Mesangial cell (primary cell): ENCODE measurements around the gene PCNT. TPM values are rescaled to one million over a fixed set of nuclear protein-coding genes. Genes with fewer than 3 reads are reported as not detected.

Experiments used
- total RNA-seq: library from RNA; depleted of rRNA; stranded (reverse); fragments of >200 nt; gene quantifications from 2 replicates; pipeline ENCODE4 v1.2.3, GENCODE V29; 2015

The PCNT gene
- 18.5 and 24.0 TPM in 2 replicates for total RNA-seq

GRCh38 chr21:46323710-46324389 lies at the start of gene PCNT, which contains the start of gene C21orf58:
Gene PCNT, plus strand, starts transcription at chr21:46324156. Its CDS starts 73 bp downstream, at chr21:46324229.
Gene C21orf58, minus strand, starts transcription at chr21:46323870. Its CDS starts 1,132 bp downstream, at chr21:46322738.

GRCh38 chr21:46285206-46285661 lies 38.7 kb upstream of the PCNT start, which contains the start of gene MCM3AP:
Gene MCM3AP, minus strand, starts transcription at chr21:46285611. Its CDS starts 325 bp downstream, at chr21:46285286.

GRCh38 chr21:46285761-46286647 lies 38.0 kb upstream of the PCNT start, which contains the start of gene YBEY:
Gene YBEY, plus strand, starts transcription at chr21:46286342. Its CDS starts 572 bp downstream, at chr21:46286914.

GRCh38 chr21:46458315-46459023 lies 134.5 kb downstream of the PCNT start, which contains the start of gene DIP2A:
Gene DIP2A, plus strand, starts transcription at chr21:46458891. Its CDS starts 241 bp downstream, at chr21:46459132.

Other genes with a start within 250 kb of the PCNT start
- gene COL6A2, start 226.0 kb upstream of the PCNT start, total RNA-seq, result 187 and 256 TPM in 2 replicates
- not detected in 2 replicates for gene FTCD, start 168.6 kb upstream of the PCNT start, total RNA-seq
- gene SPATC1L, start 139.7 kb upstream of the PCNT start, total RNA-seq, result 20.7 TPM in 1 of 2 replicates, not detected in the other
- gene LSS, start 95.4 kb upstream of the PCNT start, total RNA-seq, result 66.0 and 103 TPM in 2 replicates
- gene MCM3AP, start 38.5 kb upstream of the PCNT start, total RNA-seq, result 56.5 and 60.6 TPM in 2 replicates
- 11.1 and 21.6 TPM in 2 replicates for gene YBEY, start 37.8 kb upstream of the PCNT start, total RNA-seq
- 2.9 and 10.3 TPM in 2 replicates for gene C21orf58, start 286 bp upstream of the PCNT start, total RNA-seq
- 17.6 and 19.0 TPM in 2 replicates for gene DIP2A, start 134.7 kb downstream of the PCNT start, total RNA-seq